Activated T-cell treated with anti-CD3 and anti-CD28 coated beads for 1 hour (primary cell): ENCODE data around the gene AICDA.

Experiments
- DNase-seq: peaks from one replicate; pipeline ENCODE4 v3.0.0-alpha.2; 2020; ENCODE audit warnings: low read depth

AICDA gene

GRCh38 chr12:8554451-8555195 is 58.0 kb downstream of the AICDA start:
- DNase-seq = no peak

GRCh38 chr12:8553088-8553627 is 59.5 kb downstream of the AICDA start:
- no peak for DNase-seq
